SJSA1 (cell line): Measurements from ENCODE around the gene IL18R1. TPM values are rescaled to one million over a fixed set of nuclear protein-coding genes. Genes with fewer than 3 reads are reported as not detected.

Source experiments
- DNase-seq, 2 experiments: peaks; one replicate each; pipeline ENCODE4 v3.0.0-alpha.2; 2015 to 2020; ENCODE audit warnings: low spot score in 2 of 2, low read depth in 1 of 2
- H3K27ac ChIP-seq: fragments of 250-450 bp; sonication (Bioruptor Pico); 2 replicates; pipeline ENCODE4 v1.5.1; 2020; ENCODE audit warnings: mild to moderate bottlenecking, moderate library complexity
- H3K27me3 ChIP-seq: fragments of 250-450 bp; sonication (Bioruptor Pico); replicated peaks from 2 replicates; pipeline ENCODE4 v1.5.1; 2020; ENCODE audit warnings: mild to moderate bottlenecking, moderate library complexity
- H3K36me3 ChIP-seq: fragments of 250-450 bp; sonication (Bioruptor Pico); 2 replicates; pipeline ENCODE4 v1.5.1; 2020; ENCODE audit warnings: mild to moderate bottlenecking
- H3K4me1 ChIP-seq: fragments of 250-450 bp; sonication (Bioruptor Pico); replicated peaks from 2 replicates; pipeline ENCODE4 v1.6.1; 2021; ENCODE audit warnings: mild to moderate bottlenecking
- H3K4me3 ChIP-seq: fragments of 250-450 bp; sonication (Bioruptor Pico); 2 replicates; pipeline ENCODE4 v1.5.1; 2020; ENCODE audit warnings: mild to moderate bottlenecking
- H3K9me3 ChIP-seq: fragments of 250-450 bp; sonication (Bioruptor Pico); replicated peaks from 2 replicates; pipeline ENCODE4 v1.5.1; 2020; ENCODE audit warnings: mild to moderate bottlenecking
- total RNA-seq: library from RNA; depleted of rRNA; stranded (reverse); fragments of >200 nt; shearing (Covaris generic); gene quantifications from 2 replicates; pipeline ENCODE4 v1.2.3, GENCODE V29; 2014; rRNA removed

IL18R1 gene
- total RNA-seq, 1 experiment from 2014 or later: not detected

DNA sequence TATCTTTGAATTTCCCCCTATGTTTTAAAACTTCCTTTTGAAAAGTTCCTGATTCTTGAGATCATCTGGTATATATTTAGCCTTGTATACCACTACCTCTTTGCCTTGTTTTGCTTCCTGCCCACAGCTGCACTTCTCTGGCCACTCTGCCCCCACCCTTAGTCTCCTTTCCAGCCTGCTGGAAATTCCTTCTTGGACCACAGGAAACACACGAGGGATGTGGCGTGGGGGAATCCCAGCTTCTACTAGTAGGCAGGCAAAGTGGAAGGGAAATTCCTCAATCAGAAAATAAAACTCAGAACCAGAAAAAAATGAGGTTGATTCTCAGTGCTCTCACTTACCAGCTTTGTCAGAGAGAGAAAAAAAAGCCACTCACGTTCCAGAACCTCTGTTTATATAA is 80.7 kb downstream of the IL18R1 start:
- Histone ChIP-seq H3K4me1 (no peaks in the 10 kb centered on the region), H3K36me3 (no peaks in the 10 kb centered on the region), H3K27me3 (no peaks in the 10 kb centered on the region; the same call in 1 of the 2 replicates), H3K4me3 (no peak overlapping the region), H3K9me3 (no peaks in the 10 kb centered on the region), H3K27ac (no peak overlapping the region)
- peak in 1 of 2 experiments; percentile 6 for DNase-seq

DNA sequence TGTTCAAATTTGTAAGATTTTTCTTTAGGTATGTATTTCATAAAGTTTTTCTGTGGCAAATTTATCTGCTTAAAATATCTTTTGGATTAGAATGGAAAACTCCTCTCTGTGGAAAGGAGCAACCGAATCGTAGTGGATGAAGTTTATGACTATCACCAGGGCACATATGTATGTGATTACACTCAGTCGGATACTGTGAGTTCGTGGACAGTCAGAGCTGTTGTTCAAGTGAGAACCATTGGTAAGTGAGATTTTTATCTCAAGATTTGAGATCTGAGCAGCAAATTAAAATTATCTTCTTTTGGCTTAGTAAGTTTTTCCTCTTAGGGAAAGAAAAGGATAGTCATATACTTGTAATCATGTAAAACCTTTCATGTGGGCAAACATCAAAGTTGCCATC is 81.5 kb downstream of the IL18R1 start:
- H3K36me3 ChIP-seq: no peaks in the 10 kb centered on the region
- H3K27me3 ChIP-seq: no peaks in the 10 kb centered on the region; the same call in 1 of the 2 replicates
- DNase-seq: no peak
- H3K27ac ChIP-seq: no peak overlapping the region
- H3K9me3 ChIP-seq: no peaks in the 10 kb centered on the region
- H3K4me3 ChIP-seq: no peak overlapping the region
- no peaks in the 10 kb centered on the region for H3K4me1 ChIP-seq

DNA sequence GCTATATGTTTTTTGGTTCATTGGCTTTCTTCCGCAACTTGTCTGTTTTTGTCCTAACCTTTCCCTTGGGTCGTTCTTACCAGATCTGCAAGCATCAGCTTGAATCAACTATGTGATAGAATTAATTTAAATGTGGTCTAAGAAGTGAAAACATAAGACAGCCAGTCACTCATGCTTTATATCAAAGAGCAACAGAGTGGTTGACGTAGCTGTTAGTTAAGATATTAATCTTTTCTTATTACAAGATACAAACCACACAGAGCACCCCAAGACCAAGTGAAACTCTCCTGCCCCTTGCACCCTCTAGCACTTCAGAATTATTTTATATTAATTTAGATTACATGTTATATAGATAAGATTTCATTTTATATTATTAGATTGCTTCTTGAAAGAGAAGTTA is 82.5 kb downstream of the IL18R1 start:
- Histone ChIP-seq H3K4me1 (no peaks in the 10 kb centered on the region), H3K9me3 (no peaks in the 10 kb centered on the region), H3K4me3 (no peak overlapping the region), H3K27me3 (no peaks in the 10 kb centered on the region; the same call in 1 of the 2 replicates), H3K36me3 (no peaks in the 10 kb centered on the region), H3K27ac (no peak overlapping the region)
- DNase-seq: no peak

DNA sequence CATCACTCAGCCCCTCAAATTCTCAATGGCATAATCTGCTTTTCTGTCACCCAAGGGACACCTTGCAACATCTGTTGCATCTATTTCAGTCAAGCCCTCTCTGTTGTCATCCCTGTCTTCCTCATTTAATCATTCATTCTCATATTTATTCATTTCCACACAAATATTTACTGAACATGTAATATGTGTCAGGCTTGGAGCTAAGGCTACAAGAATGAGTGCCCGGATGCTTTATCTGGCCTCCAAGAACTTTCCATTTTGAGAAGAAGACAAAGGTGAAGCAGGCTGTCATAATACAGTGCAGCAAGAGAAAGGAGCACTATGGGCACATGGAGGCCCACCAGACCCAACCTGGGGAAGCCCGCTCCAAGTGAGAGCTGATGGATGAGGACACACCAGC is 83.0 kb downstream of the IL18R1 start:
- H3K9me3 ChIP-seq: no peaks in the 10 kb centered on the region
- no peaks in the 10 kb centered on the region; the same call in 1 of the 2 replicates for H3K27me3 ChIP-seq
- H3K36me3 ChIP-seq: no peaks in the 10 kb centered on the region
- H3K4me3 ChIP-seq: no peak overlapping the region
- H3K27ac ChIP-seq: no peak overlapping the region
- no peaks in the 10 kb centered on the region for H3K4me1 ChIP-seq
- no peak for DNase-seq

DNA sequence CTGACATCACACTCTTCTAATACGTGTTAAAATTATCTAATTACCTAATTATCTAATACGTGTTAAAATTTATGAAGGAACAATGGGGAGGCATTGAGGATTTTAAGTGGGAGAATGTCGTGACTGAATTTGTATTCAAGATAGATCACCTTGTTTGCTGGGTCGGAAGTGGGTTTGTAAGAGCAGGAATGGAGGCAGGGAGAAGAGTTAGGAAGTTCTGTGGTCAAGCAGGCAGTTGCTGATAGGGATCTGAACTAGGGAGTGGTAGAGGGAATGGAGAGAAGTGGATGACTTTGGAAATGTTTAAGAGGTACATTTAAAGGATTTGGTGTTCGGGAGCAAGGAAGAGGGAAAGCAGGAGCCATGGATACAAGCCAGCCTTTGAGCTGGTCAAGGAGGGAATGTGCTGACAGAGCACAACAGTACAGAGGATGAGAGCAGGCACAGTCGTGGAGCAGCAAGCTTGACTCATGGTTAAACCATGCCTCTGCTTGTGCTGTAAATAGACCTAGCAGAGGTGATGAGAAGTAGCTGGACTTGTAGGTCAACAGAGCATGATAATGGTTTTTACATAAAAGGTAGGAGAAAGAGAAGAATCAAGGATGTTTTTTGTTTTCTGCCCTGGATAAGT is 83.6 kb downstream of the IL18R1 start:
- DNase-seq: peak; percentile 14 to 51
- Histone ChIP-seq H3K4me3 (no peak overlapping the region), H3K9me3 (no peaks in the 10 kb centered on the region)

DNA sequence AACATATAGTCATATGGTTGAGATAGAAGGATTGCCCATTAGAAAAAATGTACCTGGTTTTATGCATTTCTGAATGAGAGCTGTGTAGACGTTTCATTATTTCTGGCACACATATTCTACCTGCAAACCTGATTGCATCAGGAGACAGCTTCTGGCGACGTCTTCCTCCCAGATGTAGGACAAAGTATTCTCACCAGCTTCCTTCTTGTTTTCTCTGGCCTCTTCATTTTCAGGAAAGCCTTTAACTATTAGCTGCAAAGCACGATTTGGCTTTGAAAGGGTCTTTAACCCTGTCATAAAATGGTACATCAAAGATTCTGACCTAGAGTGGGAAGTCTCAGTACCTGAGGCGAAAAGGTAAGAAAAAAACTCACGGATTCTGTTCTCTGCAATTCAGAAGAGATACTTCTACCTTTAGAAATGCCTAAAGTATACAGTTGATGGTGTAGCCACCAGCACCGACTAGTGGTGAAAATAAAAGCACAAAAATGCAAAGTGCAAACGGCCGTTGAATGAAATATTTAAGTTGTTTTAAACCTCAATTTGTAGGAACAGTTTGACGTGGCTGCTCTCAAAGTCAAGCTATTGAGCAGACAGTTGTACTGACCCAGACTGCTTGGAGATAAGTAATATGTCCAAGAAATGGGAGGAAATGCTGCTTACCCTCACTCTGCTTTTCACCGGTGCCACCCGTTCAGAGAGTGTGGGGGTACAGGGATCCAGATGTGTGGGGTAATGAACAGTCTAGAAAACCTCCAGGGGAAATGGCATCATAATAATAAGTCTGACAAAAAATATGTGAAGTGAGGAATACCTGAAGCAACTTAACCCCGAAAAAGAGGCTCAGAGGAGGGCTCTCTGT is 87.6 kb downstream of the IL18R1 start:
- no peaks in the 10 kb centered on the region for H3K36me3 ChIP-seq
- no peaks in the 10 kb centered on the region for H3K9me3 ChIP-seq
- H3K27ac ChIP-seq: no peak overlapping the region
- DNase-seq: peak in 1 of 2 experiments; percentile 11
- H3K27me3 ChIP-seq: no peaks in the 10 kb centered on the region
- H3K4me3 ChIP-seq: no peak overlapping the region
- H3K4me1 ChIP-seq: no peaks in the 10 kb centered on the region

More for the DNA sequence above, 83.6 kb downstream of the IL18R1 start:
- Histone ChIP-seq H3K4me1 (no peaks in the 10 kb centered on the region), H3K27me3 (no peaks in the 10 kb centered on the region; the same call in 1 of the 2 replicates), H3K27ac (no peak overlapping the region), H3K36me3 (no peaks in the 10 kb centered on the region)

DNA sequence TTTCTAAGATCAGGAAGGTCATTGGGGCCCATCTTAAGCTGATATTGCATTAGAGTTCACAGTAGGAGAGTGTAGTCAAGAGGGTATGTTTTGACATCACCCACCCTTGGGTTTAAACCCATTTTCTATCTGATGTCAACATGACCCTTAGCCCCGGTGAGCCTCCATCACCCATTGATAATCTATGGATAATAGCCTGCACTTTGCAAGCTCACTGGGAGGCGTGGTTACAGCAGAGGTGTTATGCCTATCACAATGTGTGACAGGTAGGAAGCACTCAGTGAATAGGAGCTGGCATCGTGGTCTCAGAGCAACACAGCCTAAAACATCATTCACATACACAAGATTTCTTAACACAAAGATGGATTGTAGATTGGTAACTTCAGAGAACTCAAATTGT is 88.6 kb downstream of the IL18R1 start:
- Histone ChIP-seq H3K9me3 (no peaks in the 10 kb centered on the region), H3K27ac (no peak overlapping the region), H3K36me3 (no peaks in the 10 kb centered on the region), H3K4me1 (no peaks in the 10 kb centered on the region), H3K27me3 (no peaks in the 10 kb centered on the region), H3K4me3 (no peak overlapping the region)
- no peak for DNase-seq

DNA sequence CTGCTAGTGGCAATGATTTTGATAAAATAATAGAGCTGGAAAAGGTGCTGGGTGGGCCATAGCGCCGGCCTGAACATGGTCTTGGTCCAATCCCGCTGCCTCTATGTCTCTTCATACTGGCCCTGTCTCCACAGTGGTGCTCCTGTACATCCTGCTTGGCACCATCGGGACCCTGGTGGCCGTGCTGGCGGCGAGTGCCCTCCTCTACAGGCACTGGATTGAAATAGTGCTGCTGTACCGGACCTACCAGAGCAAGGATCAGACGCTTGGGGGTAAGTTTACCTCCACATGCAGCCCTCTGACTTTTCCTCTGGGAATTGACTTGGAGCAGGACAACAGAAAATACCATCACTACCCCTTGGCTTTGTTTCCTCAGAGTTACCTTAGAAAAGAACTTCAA is 91.3 kb downstream of the IL18R1 start:
- Histone ChIP-seq H3K4me1 (no peaks in the 10 kb centered on the region), H3K9me3 (no peaks in the 10 kb centered on the region), H3K36me3 (no peaks in the 10 kb centered on the region), H3K27ac (no peak overlapping the region), H3K27me3 (peaks cover 3% of the 10 kb centered on the region; the same call in 1 of the 2 replicates), H3K4me3 (no peak overlapping the region)
- DNase-seq: no peak

Other genes starting within 250 kb of the IL18R1 start
- gene IL1R1, start 213.1 kb upstream of the IL18R1 start, total RNA-seq: 10.0 and 12.7 TPM in 2 replicates
- not detected in 2 replicates for gene IL1RL2, start 168.8 kb upstream of the IL18R1 start, total RNA-seq
- not detected in 2 replicates for gene IL1RL1, start 44.2 kb upstream of the IL18R1 start, total RNA-seq
- gene IL18RAP, start 67.4 kb downstream of the IL18R1 start, total RNA-seq: not detected in 2 replicates
- gene SLC9A4, start 117.4 kb downstream of the IL18R1 start, total RNA-seq: not detected in 2 replicates